H9 (cell line): ENCODE results near the gene TMEM127. TPM values are rescaled to one million over a fixed set of nuclear protein-coding genes. Genes with fewer than 3 reads are reported as not detected.
A peak's percentile ranks its signal among the peaks of the same experiment; 100 is the strongest.

Experiments used
- DNase-seq: peaks from one replicate; pipeline ENCODE4 v3.0.0-alpha.2; 2017
- H2AFZ ChIP-seq: one replicate; pipeline ENCODE4 v1.6.1; 2013; ENCODE audit warnings: mild to moderate bottlenecking, low read length, control low read depth, moderate library complexity
- H2AK5ac ChIP-seq: 2 replicates; pipeline ENCODE4 v1.6.1; 2013; ENCODE audit warnings: low read length, control low read depth, mixed read lengths; ENCODE audit not compliant: insufficient read length
- H2BK120ac ChIP-seq: one replicate; pipeline ENCODE4 v1.6.1; 2013; ENCODE audit warnings: low read depth, mild to moderate bottlenecking, low read length, control low read depth, inconsistent platforms; ENCODE audit not compliant: poor library complexity, severe bottlenecking
- H2BK12ac ChIP-seq: 2 replicates; pipeline ENCODE4 v1.6.1; 2013; ENCODE audit warnings: low read length, control low read depth, mixed read lengths, low read depth; ENCODE audit not compliant: insufficient read length
- H2BK15ac ChIP-seq: 2 replicates; pipeline ENCODE4 v1.6.1; 2013; ENCODE audit warnings: low read depth, low read length, control low read depth
- H2BK20ac ChIP-seq: one replicate; pipeline ENCODE4 v1.6.1; 2013; ENCODE audit warnings: low read depth, mild to moderate bottlenecking, low read length, control low read depth, inconsistent platforms; ENCODE audit not compliant: poor library complexity, severe bottlenecking
- H2BK5ac ChIP-seq: 2 replicates; pipeline ENCODE4 v1.6.1; 2013; ENCODE audit warnings: low read length, control low read depth, mixed read lengths; ENCODE audit not compliant: insufficient read length
- H3K14ac ChIP-seq: 2 replicates; pipeline ENCODE4 v1.6.1; 2013; ENCODE audit warnings: low read length, control low read depth; ENCODE audit not compliant: insufficient read depth
- H3K18ac ChIP-seq: 2 replicates; pipeline ENCODE4 v1.6.1; 2013; ENCODE audit warnings: low read depth, mild to moderate bottlenecking, mixed read lengths, low read length, control low read depth; ENCODE audit not compliant: insufficient read length
- H3K23ac ChIP-seq: 2 replicates; pipeline ENCODE4 v1.6.1; 2013; ENCODE audit warnings: low read length, control low read depth, mixed read lengths, low read depth; ENCODE audit not compliant: insufficient read length
- H3K23me2 ChIP-seq: 2 replicates; pipeline ENCODE4 v1.6.1; 2013; ENCODE audit warnings: low read depth, mild to moderate bottlenecking, mixed read lengths, low read length, control low read depth; ENCODE audit not compliant: insufficient read length, poor library complexity, severe bottlenecking
- H3K27ac ChIP-seq: 2 replicates; pipeline ENCODE4 v1.5.1; 2013; ENCODE audit warnings: low read length, control low read depth, mixed read lengths, low read depth; ENCODE audit not compliant: insufficient read length
- H3K27me3 ChIP-seq: 2 replicates; pipeline ENCODE4 v1.6.1; 2013; ENCODE audit warnings: low read length, control low read depth, inconsistent platforms; ENCODE audit not compliant: insufficient read depth
- H3K4ac ChIP-seq: 2 replicates; pipeline ENCODE4 v1.6.1; 2013; ENCODE audit warnings: low read depth, mild to moderate bottlenecking, control low read depth, inconsistent platforms, low read length, moderate library complexity
- H3K4me1 ChIP-seq: 2 replicates; pipeline ENCODE4 v1.6.1; 2013; ENCODE audit warnings: low read length, control low read depth, inconsistent platforms; ENCODE audit not compliant: insufficient read depth
- H3K4me2 ChIP-seq: 2 replicates; pipeline ENCODE4 v1.6.1; 2013; ENCODE audit warnings: low read length, control low read depth, mixed read lengths; ENCODE audit not compliant: insufficient read length, insufficient read depth
- H3K56ac ChIP-seq: 2 replicates; pipeline ENCODE4 v1.6.1; 2013; ENCODE audit warnings: low read depth, mild to moderate bottlenecking, mixed read lengths, low read length, control low read depth; ENCODE audit not compliant: insufficient read length
- H3K79me1 ChIP-seq: 2 replicates; pipeline ENCODE4 v1.6.1; 2013; ENCODE audit warnings: low read depth, mild to moderate bottlenecking, moderate library complexity, low read length, control low read depth, inconsistent platforms; ENCODE audit not compliant: insufficient read depth, poor library complexity, severe bottlenecking
- H3K79me2 ChIP-seq: 2 replicates; pipeline ENCODE4 v1.6.1; 2013; ENCODE audit warnings: low read length, control low read depth, inconsistent platforms; ENCODE audit not compliant: insufficient read depth
- H3K9ac ChIP-seq: 2 replicates; pipeline ENCODE4 v1.6.1; 2013; ENCODE audit warnings: low read length, control low read depth, mixed read lengths; ENCODE audit not compliant: insufficient read length; ENCODE audit errors: extremely low read depth
- H3K9me3 ChIP-seq: one replicate; pipeline ENCODE4 v1.6.1; 2013; ENCODE audit warnings: low read depth, low read length, inconsistent platforms; ENCODE audit not compliant: control insufficient read depth
- H3T11ph ChIP-seq: one replicate; pipeline ENCODE4 v1.6.1; 2013; ENCODE audit warnings: mild to moderate bottlenecking, low read length, control low read depth, inconsistent platforms
- H4K20me1 ChIP-seq: one replicate; pipeline ENCODE4 v1.6.1; 2013; ENCODE audit not compliant: control insufficient read depth, insufficient read length, insufficient read depth
- H4K5ac ChIP-seq: 2 replicates; pipeline ENCODE4 v1.6.1; 2013; ENCODE audit warnings: low read depth, mild to moderate bottlenecking, mixed read lengths, low read length, control low read depth; ENCODE audit not compliant: insufficient read length
- H4K8ac ChIP-seq: replicated peaks from 2 replicates; pipeline ENCODE4 v1.6.1; 2013; ENCODE audit warnings: low read length, control low read depth, mixed read lengths, low read depth; ENCODE audit not compliant: insufficient read length
- H4K91ac ChIP-seq: 2 replicates; pipeline ENCODE4 v1.6.1; 2013; ENCODE audit warnings: low read depth, mild to moderate bottlenecking, moderate library complexity, mixed read lengths, low read length, control low read depth; ENCODE audit not compliant: insufficient read length
- H3K27ac Mint-ChIP-seq, 3 experiments: 2 replicates in 2 of 3; 3 replicates in 1 of 3; pipeline ENCODE4 v1.8.0; 2020 to 2021; ENCODE audit warnings: mixed read lengths in 3 of 3, mild to moderate bottlenecking in 1 of 3, moderate library complexity in 1 of 3
- H3K27me3 Mint-ChIP-seq: 2 replicates; pipeline ENCODE4 v1.8.0; 2021; ENCODE audit warnings: low read depth, mild to moderate bottlenecking, moderate library complexity, mixed read lengths
- H3K36me3 Mint-ChIP-seq, 3 experiments: 2 replicates in 2 of 3; 3 replicates in 1 of 3; pipeline ENCODE4 v1.8.0; 2020 to 2021; ENCODE audit warnings: low read depth in 3 of 3, mixed read lengths in 3 of 3; ENCODE audit not compliant: insufficient read depth in 1 of 3
- H3K4me1 Mint-ChIP-seq, 2 experiments: 2 replicates each; pipeline ENCODE4 v1.8.0; 2020; ENCODE audit warnings: mixed read lengths in 2 of 2
- H3K4me3 Mint-ChIP-seq, 2 experiments: 2 replicates in 1 of 2; 3 replicates in 1 of 2; pipeline ENCODE4 v1.8.0; 2020 to 2021; ENCODE audit warnings: mild to moderate bottlenecking in 2 of 2, mixed read lengths in 2 of 2, moderate library complexity in 1 of 2
- H3K9me3 Mint-ChIP-seq, 2 experiments: 2 replicates in 1 of 2; 3 replicates in 1 of 2; pipeline ENCODE4 v1.8.0; 2020; ENCODE audit warnings: mild to moderate bottlenecking in 2 of 2, mixed read lengths in 2 of 2, moderate library complexity in 1 of 2
- CTCF ChIP-seq: fragments of 200-600 bp; sonication (generic); conservative IDR thresholded peaks from 3 replicates; pipeline ENCODE4 v1.8.0; 2021; ENCODE audit warnings: antibody characterized with exemption, mild to moderate bottlenecking
- WGBS: extraction: QIAGEN DNeasy Blood & Tissue Kit; methylation state at CpG from one replicate; pipeline ENCODE4 v1.1.7; 2013; ENCODE audit warnings: missing lambda C conversion rate, low lambda C conversion rate, mixed read lengths; ENCODE audit not compliant: insufficient read length; ENCODE audit errors: extremely low coverage; 5-methylcytosine and 5-hydroxymethylcytosine counted together
- total RNA-seq: library from RNA; stranded (reverse); gene quantifications from 2 replicates; pipeline ENCODE4 v1.2.1, GENCODE V29; 2021

Gene TMEM127
- total RNA-seq, 1 experiment from 2014 or later: 30.1 TPM

DNA sequence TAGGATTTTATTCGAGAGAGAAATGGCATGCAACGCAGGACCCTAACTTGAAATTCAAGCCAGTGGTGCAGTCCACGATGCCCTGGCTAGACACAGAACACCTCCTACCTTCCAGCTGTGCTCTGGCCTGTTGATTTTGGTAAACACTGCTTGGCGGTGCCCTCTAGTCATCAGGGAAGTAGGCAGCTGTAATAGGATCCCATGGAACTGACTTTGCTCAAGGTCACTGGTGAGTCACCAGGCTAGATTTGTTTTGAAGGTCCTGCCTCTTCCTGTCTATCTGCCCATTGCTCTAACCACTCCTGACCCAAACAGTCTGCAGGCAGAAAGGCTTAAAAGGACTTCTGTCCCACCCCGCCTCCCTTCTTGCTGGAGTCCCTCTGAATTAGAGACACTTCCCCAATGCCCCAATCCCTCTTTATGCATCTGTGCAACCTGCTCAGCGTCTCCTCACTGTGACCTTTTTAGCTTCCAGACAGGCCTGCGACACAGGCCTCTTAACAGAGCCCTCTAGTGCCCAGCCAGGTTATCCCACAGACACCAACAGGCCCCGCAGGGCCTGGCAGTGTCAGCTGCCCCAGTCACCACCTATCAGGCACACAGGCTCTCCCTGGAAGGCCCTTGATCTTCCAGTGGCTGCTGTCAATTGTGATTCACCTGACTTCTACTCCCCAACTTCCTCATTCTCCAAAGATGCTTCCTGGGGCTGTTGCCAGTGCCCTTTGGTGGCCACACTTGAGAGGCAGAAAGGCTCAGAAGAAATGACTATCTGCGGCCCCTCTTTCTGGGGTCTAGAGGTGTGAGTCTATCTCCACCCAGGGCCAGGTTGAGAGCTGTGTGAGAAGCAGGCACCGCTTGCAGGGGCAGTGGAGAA is 5.2 kb downstream of the TMEM127 start:
- DNase-seq: peak; percentile 87
- H3K9me3 Mint-ChIP-seq: no peaks in the 10 kb centered on the region
- peak; percentile 60 for TF ChIP-seq CTCF
- no peak overlapping the region for H3K18ac ChIP-seq
- H3K79me2 ChIP-seq: no peaks in the 10 kb centered on the region; the same call in 1 of the 2 replicates
- no peak overlapping the region for H2BK12ac ChIP-seq
- H2BK120ac ChIP-seq: no peak overlapping the region
- no peak overlapping the region for H3K14ac ChIP-seq
- H3K23me2 ChIP-seq: peaks cover 5% of the 10 kb centered on the region
- no CpG with 5 or more reads among the region's 10 CpGs for WGBS
- no peak overlapping the region for H2BK15ac ChIP-seq
- H3K27ac Mint-ChIP-seq: peak overlapping the region in 2 of 3 experiments; percentile 92 to 94; a peak in 4 of 7 replicates
- peaks cover 0 to 19% (median 7%) of the 10 kb centered on the region in 3 experiments; a peak in 6 of 7 replicates for H3K36me3 Mint-ChIP-seq
- H3K9me3 ChIP-seq: no peaks in the 10 kb centered on the region
- no peak overlapping the region for H4K8ac ChIP-seq
- H2AFZ ChIP-seq: no peak overlapping the region
- H3K9ac ChIP-seq: no peak overlapping the region
- H3K27me3 ChIP-seq: no peaks in the 10 kb centered on the region
- no peaks in the 10 kb centered on the region for H3K4me1 ChIP-seq
- H3K4me2 ChIP-seq: no peak overlapping the region
- no peak overlapping the region for H4K91ac ChIP-seq
- no peak overlapping the region for H2AK5ac ChIP-seq
- no peak overlapping the region for H4K5ac ChIP-seq
- H2BK20ac ChIP-seq: no peak overlapping the region
- H2BK5ac ChIP-seq: no peak overlapping the region
- H3K27me3 Mint-ChIP-seq: no peaks in the 10 kb centered on the region
- no peaks in the 10 kb centered on the region for H4K20me1 ChIP-seq
- H3K4me1 Mint-ChIP-seq: peaks cover 18 to 25% of the 10 kb centered on the region in 2 experiments
- no peak overlapping the region for H3K4me3 Mint-ChIP-seq
- no peak overlapping the region for H3K4ac ChIP-seq
- no peak overlapping the region for H3T11ph ChIP-seq
- no peak overlapping the region for H3K27ac ChIP-seq
- peaks cover 2% of the 10 kb centered on the region for H3K79me1 ChIP-seq
- no peak overlapping the region for H3K23ac ChIP-seq
- no peak overlapping the region for H3K56ac ChIP-seq
